Measurements from ENCODE around the gene INHBE. TPM values are rescaled to one million over a fixed set of nuclear protein-coding genes. Genes with fewer than 3 reads are reported as not detected.

Gene INHBE
- total and polyA plus RNA-seq, 2 experiments from 2014 or later, result 0.23 to 0.74 TPM

DNA sequence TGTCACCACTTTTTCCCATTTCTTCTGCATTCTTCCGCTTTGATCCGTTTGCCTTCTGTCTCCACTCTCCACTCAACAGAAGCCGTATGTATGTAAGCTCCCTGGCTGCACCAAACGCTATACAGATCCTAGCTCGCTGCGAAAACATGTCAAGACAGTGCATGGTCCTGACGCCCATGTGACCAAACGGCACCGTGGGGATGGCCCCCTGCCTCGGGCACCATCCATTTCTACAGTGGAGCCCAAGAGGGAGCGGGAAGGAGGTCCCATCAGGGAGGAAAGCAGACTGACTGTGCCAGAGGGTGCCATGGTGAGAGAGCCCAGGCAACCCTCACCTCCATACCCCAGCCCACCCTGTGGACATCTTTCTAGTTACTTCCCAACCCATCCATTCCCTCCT lies 12.8 kb downstream of the INHBE start:
- no peak for DNase-seq (ENCODE audit: low read depth in 1 of 2, low spot score in 1 of 2)
- no peaks in the 10 kb centered on the region for H3K4me1 ChIP-seq (ENCODE audit: low read depth)
- no peaks in the 10 kb centered on the region for H3K9me3 ChIP-seq (ENCODE audit: low read depth)
- H3K27ac ChIP-seq, result no peak overlapping the region
- TF ChIP-seq, protein P1, sequence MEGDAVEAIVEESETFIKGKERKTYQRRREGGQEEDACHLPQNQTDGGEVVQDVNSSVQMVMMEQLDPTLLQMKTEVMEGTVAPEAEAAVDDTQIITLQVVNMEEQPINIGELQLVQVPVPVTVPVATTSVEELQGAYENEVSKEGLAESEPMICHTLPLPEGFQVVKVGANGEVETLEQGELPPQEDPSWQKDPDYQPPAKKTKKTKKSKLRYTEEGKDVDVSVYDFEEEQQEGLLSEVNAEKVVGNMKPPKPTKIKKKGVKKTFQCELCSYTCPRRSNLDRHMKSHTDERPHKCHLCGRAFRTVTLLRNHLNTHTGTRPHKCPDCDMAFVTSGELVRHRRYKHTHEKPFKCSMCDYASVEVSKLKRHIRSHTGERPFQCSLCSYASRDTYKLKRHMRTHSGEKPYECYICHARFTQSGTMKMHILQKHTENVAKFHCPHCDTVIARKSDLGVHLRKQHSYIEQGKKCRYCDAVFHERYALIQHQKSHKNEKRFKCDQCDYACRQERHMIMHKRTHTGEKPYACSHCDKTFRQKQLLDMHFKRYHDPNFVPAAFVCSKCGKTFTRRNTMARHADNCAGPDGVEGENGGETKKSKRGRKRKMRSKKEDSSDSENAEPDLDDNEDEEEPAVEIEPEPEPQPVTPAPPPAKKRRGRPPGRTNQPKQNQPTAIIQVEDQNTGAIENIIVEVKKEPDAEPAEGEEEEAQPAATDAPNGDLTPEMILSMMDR (IDR thresholded peaks at IDR 0.05; ENCODE audit: low read depth, low read length), result no peak
- H3K4me3 ChIP-seq, result no peak overlapping the region
- H3K36me3 ChIP-seq, result no peaks in the 10 kb centered on the region
- peaks cover 13% of the 10 kb centered on the region for H3K27me3 ChIP-seq

DNA sequence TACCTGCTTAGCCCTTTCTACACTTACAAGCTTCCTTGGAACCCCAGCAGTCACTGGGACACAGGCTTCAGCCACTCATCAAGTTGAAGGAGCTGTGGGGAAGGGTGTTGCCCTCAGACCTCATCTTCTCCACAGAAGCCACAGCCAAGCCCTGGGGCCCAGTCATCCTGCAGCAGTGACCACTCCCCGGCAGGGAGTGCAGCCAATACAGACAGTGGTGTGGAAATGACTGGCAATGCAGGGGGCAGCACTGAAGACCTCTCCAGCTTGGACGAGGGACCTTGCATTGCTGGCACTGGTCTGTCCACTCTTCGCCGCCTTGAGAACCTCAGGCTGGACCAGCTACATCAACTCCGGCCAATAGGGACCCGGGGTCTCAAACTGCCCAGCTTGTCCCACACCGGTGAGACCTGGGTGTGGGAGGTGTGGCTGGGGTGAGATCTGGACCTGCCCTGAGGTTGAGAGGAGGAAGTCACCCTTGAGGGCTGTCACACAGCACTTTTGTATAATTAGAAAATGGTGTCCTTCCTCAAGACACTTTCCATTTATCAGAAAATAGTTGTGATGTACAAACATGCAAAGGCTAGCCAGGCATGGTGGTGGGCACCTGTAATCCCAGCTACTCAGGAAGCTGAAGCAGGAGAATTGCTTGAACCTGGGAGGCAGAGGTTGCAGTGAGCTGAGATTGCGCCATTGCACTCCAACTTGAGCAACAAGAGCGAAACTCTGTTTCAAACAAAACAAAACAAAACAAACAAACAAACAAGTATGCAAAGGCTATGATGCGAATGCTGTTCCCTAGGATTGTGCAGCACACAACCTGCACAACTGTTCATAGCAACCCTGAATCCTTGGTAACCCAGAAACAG lies 14.4 kb downstream of the INHBE start:
- Histone ChIP-seq H3K9me3 (ENCODE audit: low read depth) (no peaks in the 10 kb centered on the region), H3K27ac (no peak overlapping the region), H3K36me3 (no peaks in the 10 kb centered on the region), H3K4me3 (no peak overlapping the region), H3K4me1 (ENCODE audit: low read depth) (no peaks in the 10 kb centered on the region), H3K27me3 (peaks cover 29% of the 10 kb centered on the region)
- TF ChIP-seq, protein P1 (IDR thresholded peaks at IDR 0.05; ENCODE audit: low read depth, low read length), result no peak
- no peak for DNase-seq (ENCODE audit: low read depth in 1 of 2, low spot score in 1 of 2)

DNA sequence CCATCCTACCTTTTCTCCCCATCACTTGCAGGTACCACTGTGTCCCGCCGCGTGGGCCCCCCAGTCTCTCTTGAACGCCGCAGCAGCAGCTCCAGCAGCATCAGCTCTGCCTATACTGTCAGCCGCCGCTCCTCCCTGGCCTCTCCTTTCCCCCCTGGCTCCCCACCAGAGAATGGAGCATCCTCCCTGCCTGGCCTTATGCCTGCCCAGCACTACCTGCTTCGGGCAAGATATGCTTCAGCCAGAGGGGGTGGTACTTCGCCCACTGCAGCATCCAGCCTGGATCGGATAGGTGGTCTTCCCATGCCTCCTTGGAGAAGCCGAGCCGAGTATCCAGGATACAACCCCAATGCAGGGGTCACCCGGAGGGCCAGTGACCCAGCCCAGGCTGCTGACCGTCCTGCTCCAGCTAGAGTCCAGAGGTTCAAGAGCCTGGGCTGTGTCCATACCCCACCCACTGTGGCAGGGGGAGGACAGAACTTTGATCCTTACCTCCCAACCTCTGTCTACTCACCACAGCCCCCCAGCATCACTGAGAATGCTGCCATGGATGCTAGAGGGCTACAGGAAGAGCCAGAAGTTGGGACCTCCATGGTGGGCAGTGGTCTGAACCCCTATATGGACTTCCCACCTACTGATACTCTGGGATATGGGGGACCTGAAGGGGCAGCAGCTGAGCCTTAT lies 15.3 kb downstream of the INHBE start:
- Histone ChIP-seq H3K36me3 (no peaks in the 10 kb centered on the region), H3K27me3 (peaks cover 38% of the 10 kb centered on the region), H3K4me3 (no peak overlapping the region), H3K4me1 (ENCODE audit: low read depth) (no peaks in the 10 kb centered on the region), H3K27ac (no peak overlapping the region), H3K9me3 (ENCODE audit: low read depth) (no peaks in the 10 kb centered on the region)
- no peak for DNase-seq (ENCODE audit: low read depth in 1 of 2, low spot score in 1 of 2)
- TF ChIP-seq, protein P1 (IDR thresholded peaks at IDR 0.05; ENCODE audit: low read depth, low read length), result no peak

DNA sequence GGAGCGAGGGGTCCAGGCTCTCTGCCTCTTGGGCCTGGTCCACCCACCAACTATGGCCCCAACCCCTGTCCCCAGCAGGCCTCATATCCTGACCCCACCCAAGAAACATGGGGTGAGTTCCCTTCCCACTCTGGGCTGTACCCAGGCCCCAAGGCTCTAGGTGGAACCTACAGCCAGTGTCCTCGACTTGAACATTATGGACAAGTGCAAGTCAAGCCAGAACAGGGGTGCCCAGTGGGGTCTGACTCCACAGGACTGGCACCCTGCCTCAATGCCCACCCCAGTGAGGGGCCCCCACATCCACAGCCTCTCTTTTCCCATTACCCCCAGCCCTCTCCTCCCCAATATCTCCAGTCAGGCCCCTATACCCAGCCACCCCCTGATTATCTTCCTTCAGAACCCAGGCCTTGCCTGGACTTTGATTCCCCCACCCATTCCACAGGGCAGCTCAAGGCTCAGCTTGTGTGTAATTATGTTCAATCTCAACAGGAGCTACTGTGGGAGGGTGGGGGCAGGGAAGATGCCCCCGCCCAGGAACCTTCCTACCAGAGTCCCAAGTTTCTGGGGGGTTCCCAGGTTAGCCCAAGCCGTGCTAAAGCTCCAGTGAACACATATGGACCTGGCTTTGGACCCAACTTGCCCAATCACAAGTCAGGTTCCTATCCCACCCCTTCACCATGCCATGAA lies 16.0 kb downstream of the INHBE start:
- no peak for DNase-seq (ENCODE audit: low read depth in 1 of 2, low spot score in 1 of 2)
- Histone ChIP-seq H3K4me1 (ENCODE audit: low read depth) (no peaks in the 10 kb centered on the region), H3K36me3 (no peaks in the 10 kb centered on the region), H3K4me3 (no peak overlapping the region), H3K27ac (no peak overlapping the region), H3K9me3 (ENCODE audit: low read depth) (no peaks in the 10 kb centered on the region), H3K27me3 (peaks cover 45% of the 10 kb centered on the region)
- TF ChIP-seq, protein P1 (IDR thresholded peaks at IDR 0.05; ENCODE audit: low read depth, low read length), result no peak

DNA sequence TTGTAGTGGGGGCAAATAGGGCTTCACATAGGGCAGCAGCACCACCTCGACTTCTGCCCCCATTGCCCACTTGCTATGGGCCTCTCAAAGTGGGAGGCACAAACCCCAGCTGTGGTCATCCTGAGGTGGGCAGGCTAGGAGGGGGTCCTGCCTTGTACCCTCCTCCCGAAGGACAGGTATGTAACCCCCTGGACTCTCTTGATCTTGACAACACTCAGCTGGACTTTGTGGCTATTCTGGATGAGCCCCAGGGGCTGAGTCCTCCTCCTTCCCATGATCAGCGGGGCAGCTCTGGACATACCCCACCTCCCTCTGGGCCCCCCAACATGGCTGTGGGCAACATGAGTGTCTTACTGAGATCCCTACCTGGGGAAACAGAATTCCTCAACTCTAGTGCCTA lies 16.6 kb downstream of the INHBE start:
- Histone ChIP-seq H3K36me3 (no peaks in the 10 kb centered on the region), H3K4me1 (ENCODE audit: low read depth) (no peaks in the 10 kb centered on the region), H3K27ac (no peak overlapping the region), H3K4me3 (no peak overlapping the region), H3K9me3 (ENCODE audit: low read depth) (no peaks in the 10 kb centered on the region), H3K27me3 (peaks cover 50% of the 10 kb centered on the region)
- TF ChIP-seq, protein P1 (IDR thresholded peaks at IDR 0.05; ENCODE audit: low read depth, low read length), result no peak
- no peak for DNase-seq (ENCODE audit: low read depth in 1 of 2, low spot score in 1 of 2)
